Right lobe of liver (tissue), 6 donors: ENCODE results near the gene FITM1. TPM values are rescaled to one million over a fixed set of nuclear protein-coding genes. Genes with fewer than 3 reads are reported as not detected.

Experiments used
- ATAC-seq, 4 donors: fragments of 200-7000 bp; cut with Tn5 transposase; one replicate each; pipeline ENCODE4 v1.9.1; 2020; ENCODE audit warnings: mild to moderate bottlenecking in 4 of 4, moderate library complexity in 4 of 4
- DNase-seq, 3 donors: peaks; one replicate each; pipeline ENCODE4 v3.0.0-alpha.2; 2020
- H3K27ac ChIP-seq, 3 donors: fragments of 200-600 bp; one replicate each; pipeline ENCODE4 v1.8.0; 2022
- H3K27me3 ChIP-seq, 2 donors: fragments of 200-600 bp; one replicate each; pipeline ENCODE4 v1.8.0; 2022
- H3K36me3 ChIP-seq, 4 donors: fragments of 200-600 bp; sonication (generic) in 1 of 4; one replicate each; pipeline versions ENCODE4 v1.5.1 to v1.8.0; 2017 to 2022; ENCODE audit warnings: control low read depth in 1 of 4
- H3K4me1 ChIP-seq, 4 donors: fragments of 200-600 bp; sonication (generic) in 1 of 4; one replicate each; pipeline versions ENCODE4 v1.5.1 to v1.8.0; 2017 to 2022; ENCODE audit warnings: control low read depth in 1 of 4
- H3K4me3 ChIP-seq, 3 donors: fragments of 200-600 bp; one replicate each; pipeline ENCODE4 v1.8.0; 2022
- H3K9me3 ChIP-seq, 4 donors: fragments of 200-600 bp; sonication (generic) in 1 of 4; one replicate each; pipeline versions ENCODE4 v1.5.1 to v1.8.0; 2017 to 2022; ENCODE audit warnings: control low read depth in 1 of 4
- CTCF ChIP-seq, 4 donors: fragments of 200-600 bp in 3 of 4; fragments of 450-650 bp in 1 of 4; IDR thresholded peaks; one replicate each; pipeline versions ENCODE4 v1.5.1 to v1.8.0; 2016 to 2022; ENCODE audit warnings: antibody characterized with exemption in 4 of 4, mild to moderate bottlenecking in 2 of 4
- POLR2A ChIP-seq: fragments of 450-650 bp; IDR thresholded peaks from one replicate; pipeline ENCODE4 v1.6.1; 2017; ENCODE audit warnings: antibody characterized with exemption, mild to moderate bottlenecking
- whole genome bisulfite sequencing: methylation state at CpG from one replicate; pipeline ENCODE4 v1.1.6; 2018; ENCODE audit warnings: low coverage, low lambda C conversion rate; ENCODE audit not compliant: insufficient coverage; ENCODE audit errors: missing lambda C conversion rate; 5-methylcytosine and 5-hydroxymethylcytosine counted together
- intact Hi-C, 2 donors: fragments of 100-400 bp; cut with DNase I; formaldehyde crosslinking; loops; one replicate each; pipeline versions ENCODE4 v1.11.2 to v1.14.1; 2022
- total RNA-seq, 6 experiments: library from RNA; depleted of rRNA in 2 of 6; stranded (reverse); fragments of >200 nt in 2 of 6; fragmentation: NEBNext Ultra II Directional in 3 of 6; extraction: Animal tissue kit (Norgen Biotek cat#: 25700) in 3 of 6; gene quantifications; one replicate each; pipeline versions ENCODE4 v1.1.0 to v1.2.4, GENCODE V29; 2016 to 2023
- donor health status: DM: no; HTN: yes; CAD: no.
- donor health status: DM: no; HTN: no; CAD: no.
- donor health status: DM: no; HTN: no; CAD: no.
- donor health status: DM: no; HTN: yes; CAD: no.
- donor health status: DM: no; HTN: yes; CAD: no.

The FITM1 gene
- total RNA-seq, 6 experiments from 2014 or later, result 1.5 to 32.5 (median 9.3) TPM

GRCh38 chr14:24143511-24143910 is 13.1 kb downstream of the FITM1 start:
- Histone ChIP-seq H3K27me3 (no peaks in the 10 kb centered on the region), H3K27ac (no peak overlapping the region), H3K4me3 (no peak overlapping the region), H3K4me1 (peaks cover 0 to 39% (median 9%) of the 10 kb centered on the region in 4 donors), H3K9me3 (no peaks in the 10 kb centered on the region), H3K36me3 (peaks cover 0 to 25% (median 5%) of the 10 kb centered on the region in 4 donors)
- ATAC-seq, result no peak
- no peak for TF ChIP-seq CTCF (IDR thresholded peaks at IDR 0.05)
- no peak for TF ChIP-seq POLR2A
- DNase-seq, result peak in 1 of 3 donors; percentile 23
- intact Hi-C loops, result no loop called here
- WGBS, result 100% methylated on average over 2 of the region's 2 CpGs

GRCh38 chr14:24144451-24144850 is 14.0 kb downstream of the FITM1 start:
- no peak for ATAC-seq
- TF ChIP-seq POLR2A (no peak), CTCF (IDR thresholded peaks at IDR 0.05) (no peak)
- intact Hi-C loops, result no loop called here
- no peak overlapping the region for H3K27ac ChIP-seq
- H3K36me3 ChIP-seq, result peaks cover 0 to 23% (median 3%) of the 10 kb centered on the region in 4 donors
- H3K4me1 ChIP-seq, result peaks cover 0 to 32% (median 9%) of the 10 kb centered on the region in 4 donors
- H3K4me3 ChIP-seq, result no peak overlapping the region
- H3K9me3 ChIP-seq, result no peaks in the 10 kb centered on the region
- no peak for DNase-seq
- no peaks in the 10 kb centered on the region for H3K27me3 ChIP-seq
- 100% methylated on average over 1 of the region's 1 CpG for WGBS

- WGBS, result 75% methylated on average over 1 of the region's 2 CpGs
- no peaks in the 10 kb centered on the region for H3K27me3 ChIP-seq
- no peaks in the 10 kb centered on the region for H3K9me3 ChIP-seq
- peaks cover 0 to 26% (median 6%) of the 10 kb centered on the region in 4 donors for H3K36me3 ChIP-seq
- no peak overlapping the region for H3K27ac ChIP-seq
- H3K4me1 ChIP-seq, result peaks cover 0 to 25% (median 7%) of the 10 kb centered on the region in 4 donors
- intact Hi-C loops, result no loop called here
- peak overlapping the region in 1 of 3 donors; percentile 86 for H3K4me3 ChIP-seq
- ATAC-seq, result no peak
- DNase-seq, result no peak
- TF ChIP-seq CTCF (IDR thresholded peaks at IDR 0.05) (no peak), POLR2A (no peak)
Measured at GRCh38 chr14:24145219-24145618, 14.8 kb downstream of the FITM1 start.

GRCh38 chr14:24145690-24146452 is 15.4 kb downstream of the FITM1 start:
- intact Hi-C loops, result no loop called here
- peaks cover 0 to 22% (median 6%) of the 10 kb centered on the region in 4 donors for H3K4me1 ChIP-seq
- under 1% methylated on average over 8 of the region's 9 CpGs for WGBS
- H3K27ac ChIP-seq, result peak overlapping the region; percentile 49 to 79 (median 74)
- ATAC-seq (no peak), DNase-seq (no peak)
- H3K27me3 ChIP-seq, result no peaks in the 10 kb centered on the region
- TF ChIP-seq CTCF (IDR thresholded peaks at IDR 0.05), result no peak
- TF ChIP-seq POLR2A, result no peak
- H3K36me3 ChIP-seq, result peaks cover 0 to 31% (median 10%) of the 10 kb centered on the region in 4 donors
- H3K4me3 ChIP-seq, result peak overlapping the region; percentile 70 to 86 (median 83)
- no peaks in the 10 kb centered on the region for H3K9me3 ChIP-seq
